ENCODE results near the gene ZNF177.

The ZNF177 gene

DNA sequence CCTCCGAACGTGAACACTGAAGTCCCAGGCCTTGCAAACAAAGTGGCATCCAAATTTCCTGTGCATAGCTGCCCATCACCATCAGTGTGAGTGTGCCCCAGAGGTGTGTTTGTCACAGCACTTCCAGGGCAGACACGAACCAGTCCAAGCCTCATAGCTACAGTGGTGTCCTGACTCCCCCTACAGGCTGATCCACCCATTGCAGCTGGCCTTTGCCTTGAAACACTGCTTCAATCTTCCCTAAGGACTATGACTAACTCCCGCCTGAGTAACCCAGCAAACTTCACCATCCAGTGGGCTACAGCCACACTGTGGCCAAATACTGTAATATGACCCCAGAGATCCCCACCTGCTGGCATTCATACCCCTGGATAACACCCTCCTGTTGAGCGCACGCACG, 68.7 kb downstream of the ZNF177 start:
- Histone ChIP-seq H3K4me3 (ENCODE audit: insufficient read depth, low read length, poor library complexity, severe bottlenecking) (no peak overlapping the region), H3F3A (ENCODE audit: insufficient read depth) (0 out of 2 replicates have a peak, but pooled peaks cover 1% of the 10 kb centered on the region), H2AFZ (ENCODE audit: low read depth, low read length, severe bottlenecking) (no peak overlapping the region), H3K36me3 (ENCODE audit: low read length) (peaks cover 7% of the 10 kb centered on the region; the same call in 1 of the 2 replicates), H3K27me3 (ENCODE audit: low read length) (no peaks in the 10 kb centered on the region), H3K9me3 (ENCODE audit: insufficient read depth, low read length) (no peaks in the 10 kb centered on the region), H3K27ac (ENCODE audit: low read depth, low read length) (no peak overlapping the region), H3K9me2 (replicated peaks; ENCODE audit: insufficient read depth, low read length) (no peaks in the 10 kb centered on the region), H3K9ac (ENCODE audit: low read length) (no peak overlapping the region), H3K4me2 (ENCODE audit: low read depth, low read length, poor library complexity, severe bottlenecking) (no peak overlapping the region), H3K79me2 (ENCODE audit: insufficient read depth, low read length) (peaks cover 28% of the 10 kb centered on the region), H4K20me1 (ENCODE audit: low read depth, low read length) (no peaks in the 10 kb centered on the region)
- TF ChIP-seq EZH2phosphoT487 (conservative IDR thresholded peaks at IDR 0.05; ENCODE audit: low read length) (no peak), CTCF (IDR thresholded peaks at IDR 0.05; ENCODE audit: insufficient read depth, low read length, poor library complexity, severe bottlenecking) (no peak)

Measured in SU-DHL-6 (cell line).